Renal cortex interstitium (tissue), 11 donors: ENCODE measurements around the gene KLHL8. TPM values are rescaled to one million over a fixed set of nuclear protein-coding genes. Genes with fewer than 3 reads are reported as not detected.
"Not testable (repeated sequence)": the region's sequence is repeated elsewhere in the genome, so short reads cannot be mapped to it uniquely, and the experiment has no call there.

Source experiments
- DNase-seq, 11 donors: peaks; one replicate each; pipeline ENCODE4 v3.0.0-alpha.2; 2013; ENCODE audit warnings: low read depth in 9 of 11, low spot score in 4 of 11; ENCODE audit errors: extremely low read depth in 1 of 11
- polyA plus RNA-seq, 3 donors: library from polyadenylated mRNA; unstranded; fragments of 120-200 nt; gene quantifications; one replicate each; pipeline ENCODE4 v1.2.1, GENCODE V29; 2013; ENCODE audit not compliant: insufficient read length in 3 of 3

Gene KLHL8
- polyA plus RNA-seq, 3 donors = 18.4 to 19.9 (median 18.5) TPM

- no peak for DNase-seq
Measured at GRCh38 chr4:87236861-87237260, 16.4 kb upstream of the KLHL8 start.

DNA sequence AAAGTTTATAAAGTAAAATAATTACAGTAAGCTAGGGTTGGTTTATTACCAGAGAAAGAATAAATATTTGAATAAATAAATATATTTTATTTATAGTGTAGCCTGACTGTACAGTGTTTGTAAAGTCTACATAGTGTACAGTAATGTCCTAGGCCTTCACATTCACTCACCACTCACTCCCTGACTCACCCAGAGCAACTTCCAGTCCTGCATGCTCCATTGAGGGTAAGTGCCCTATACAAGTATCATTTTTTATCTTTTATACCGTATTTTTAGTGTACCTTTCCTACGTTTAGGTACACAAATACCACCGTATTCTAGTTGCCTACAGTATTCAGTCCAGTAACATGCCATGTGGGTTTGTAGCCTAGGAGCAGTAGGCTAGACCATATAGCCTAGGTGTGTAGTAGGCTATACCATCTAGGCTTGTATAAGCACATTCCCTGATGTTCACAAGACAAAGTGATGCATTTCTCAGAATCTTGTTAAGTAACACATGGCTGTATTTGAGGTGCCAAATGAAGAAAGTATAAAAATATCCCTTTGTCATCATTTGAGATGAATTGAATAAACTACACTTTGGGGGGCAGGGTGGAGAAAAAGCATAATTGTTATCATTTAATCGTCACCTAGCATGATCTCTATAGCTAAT, 14.7 kb upstream of the KLHL8 start:
- DNase-seq = no peak

DNA sequence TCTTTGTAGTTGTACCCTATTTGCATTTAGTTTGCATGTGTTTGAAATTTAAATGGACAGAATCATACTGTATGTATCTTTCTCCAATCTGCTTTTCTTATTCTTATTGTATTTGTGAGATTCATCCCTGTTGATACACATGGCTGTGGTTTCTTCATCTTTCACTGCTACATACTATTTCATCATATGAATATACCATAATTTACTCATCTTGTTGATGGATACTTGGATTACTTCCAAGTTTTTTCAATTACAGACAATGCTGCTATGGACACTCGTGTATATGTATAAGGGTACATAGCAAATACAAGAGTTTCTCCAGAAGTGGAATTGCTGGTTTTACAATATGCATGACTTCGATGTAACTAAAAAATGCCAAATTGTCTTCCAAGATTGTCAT, 11.8 kb upstream of the KLHL8 start:
- DNase-seq = no peak

- no peak for DNase-seq
Measured at GRCh38 chr4:87230806-87231205, 10.4 kb upstream of the KLHL8 start.

DNA sequence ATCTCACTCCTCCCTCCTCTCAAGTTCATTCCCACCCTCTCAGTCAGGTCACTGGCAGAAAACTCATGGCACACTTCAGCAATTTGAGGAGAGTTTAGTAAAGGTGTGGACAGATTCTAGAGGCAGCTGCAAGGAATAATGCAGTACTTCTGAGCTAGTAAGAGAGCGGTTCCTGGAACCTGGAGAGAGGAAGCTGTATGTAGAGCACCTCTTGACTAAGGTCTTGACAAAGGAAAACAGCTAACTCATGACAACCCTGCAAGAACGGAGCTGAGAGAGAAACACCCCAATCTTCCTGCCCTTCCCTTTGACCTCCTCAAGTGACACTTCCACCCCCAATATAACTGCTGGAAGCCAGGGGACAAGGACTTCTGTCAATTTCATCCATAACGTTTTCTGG, 9.6 kb upstream of the KLHL8 start:
- no peak for DNase-seq

DNA sequence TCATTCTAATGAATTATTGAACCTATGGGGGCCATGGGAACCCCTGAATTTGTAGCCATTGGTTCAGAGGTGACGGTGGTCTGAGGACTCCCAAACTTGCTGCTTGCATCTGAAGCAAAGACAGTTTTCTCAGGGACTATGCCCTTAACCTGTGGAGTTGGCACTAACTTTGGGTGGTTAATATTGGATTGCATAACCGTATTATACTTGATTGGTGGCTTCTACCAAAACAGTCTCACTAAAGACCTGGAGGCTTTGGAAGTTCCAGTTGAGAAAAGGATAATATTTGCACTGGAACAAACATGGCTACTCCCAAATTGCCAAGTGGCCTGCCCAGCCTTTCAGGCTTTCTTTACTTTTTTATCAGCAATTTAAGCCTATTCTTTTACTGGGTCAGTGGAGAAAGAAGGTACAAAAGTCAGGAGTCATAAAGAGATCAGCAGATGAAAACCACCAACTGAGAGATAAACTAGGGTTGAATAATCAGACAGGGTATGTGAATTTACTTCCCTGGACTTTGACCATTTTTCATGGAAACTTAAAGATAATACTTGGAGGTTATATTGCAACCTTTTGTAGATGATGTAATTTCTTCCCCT, 7.9 kb upstream of the KLHL8 start:
- DNase-seq = no peak

- no peak for DNase-seq
Measured at GRCh38 chr4:87227751-87228151, 7.3 kb upstream of the KLHL8 start.

GRCh38 chr4:87225936-87226335, 5.5 kb upstream of the KLHL8 start:
- DNase-seq = no peak

GRCh38 chr4:87224141-87224923, 3.9 kb upstream of the KLHL8 start:
- no peak for DNase-seq

GRCh38 chr4:87219632-87220093, 755 bp downstream of the KLHL8 start:
- peak in 2 of 11 donors; percentile 29 to 35 for DNase-seq

DNA sequence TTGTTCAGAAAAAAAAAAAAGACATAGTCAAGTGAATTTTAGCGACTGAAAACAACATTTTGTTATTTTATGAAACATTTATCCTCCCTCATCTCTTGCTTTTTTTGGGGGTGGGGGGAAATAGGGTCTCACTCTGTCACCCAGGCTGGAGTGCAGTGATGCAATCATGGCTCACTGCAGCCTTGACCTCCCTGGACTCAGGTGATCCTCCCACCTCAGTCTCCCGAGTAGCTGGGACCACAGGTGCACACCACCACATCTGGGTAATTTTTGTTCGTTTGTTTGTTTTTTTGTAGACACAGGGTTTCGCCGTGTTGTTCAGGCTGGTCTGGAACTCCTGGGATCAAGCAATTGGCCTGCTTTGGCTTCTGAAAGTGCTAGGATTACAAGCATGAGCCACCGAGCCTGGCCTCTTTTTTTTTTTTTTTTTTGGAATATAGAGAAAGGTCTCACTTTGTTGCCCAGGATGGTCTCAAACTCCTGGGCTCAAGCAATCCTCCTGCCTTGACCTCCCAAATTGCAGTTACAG, 3.1 kb downstream of the KLHL8 start:
- DNase-seq = not testable (repeated sequence)

DNA sequence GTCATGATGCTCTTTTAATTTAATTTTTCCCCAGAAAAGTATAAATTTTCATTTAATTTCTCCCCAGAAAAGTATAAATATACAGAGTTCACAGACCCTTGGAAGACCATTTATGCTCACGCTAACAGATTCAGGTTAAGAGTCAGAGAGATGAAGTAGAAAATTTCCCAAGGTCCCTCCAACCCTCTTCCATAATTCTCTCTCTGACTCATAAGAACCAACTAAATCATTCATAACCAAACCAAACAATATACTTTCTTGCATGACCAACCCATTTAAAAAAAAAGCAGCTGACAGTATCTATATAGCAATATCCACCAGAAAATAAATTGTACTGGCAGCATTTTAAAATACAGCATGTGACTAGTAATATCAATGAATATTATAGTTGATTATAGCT, 3.9 kb downstream of the KLHL8 start:
- no peak for DNase-seq

DNA sequence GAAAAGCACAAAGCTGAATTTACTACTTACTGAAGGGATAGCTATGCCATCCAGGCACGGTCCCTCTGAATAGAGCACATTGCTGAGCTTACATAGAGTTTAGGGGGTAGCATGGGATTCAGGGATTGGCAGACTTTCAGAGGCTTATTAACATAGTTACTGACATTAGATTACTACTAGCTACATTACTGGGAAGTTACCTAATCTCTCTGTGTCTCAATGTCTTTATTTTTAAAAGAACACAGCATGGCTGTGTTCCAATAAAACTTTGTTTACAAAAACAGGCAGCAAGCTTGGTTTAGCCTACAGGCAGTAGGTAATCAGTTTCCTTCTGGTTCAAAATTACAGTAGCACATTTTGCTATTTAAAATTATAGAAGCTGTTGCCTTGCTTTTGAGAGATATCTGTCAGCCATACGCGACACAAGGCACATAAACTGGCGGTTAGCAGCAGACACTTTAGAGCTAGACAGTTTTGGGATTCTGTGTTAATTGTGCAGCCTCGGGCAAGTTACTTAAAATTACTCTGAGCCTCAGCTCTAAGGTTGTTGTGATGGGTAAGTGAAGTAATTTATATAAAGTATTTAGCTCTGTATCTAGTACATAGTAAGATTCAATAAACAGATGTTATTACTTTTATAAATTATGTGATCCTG, 6.9 kb downstream of the KLHL8 start:
- DNase-seq = no peak

GRCh38 chr4:87211249-87211952, 9.0 kb downstream of the KLHL8 start:
- DNase-seq = no peak

DNA sequence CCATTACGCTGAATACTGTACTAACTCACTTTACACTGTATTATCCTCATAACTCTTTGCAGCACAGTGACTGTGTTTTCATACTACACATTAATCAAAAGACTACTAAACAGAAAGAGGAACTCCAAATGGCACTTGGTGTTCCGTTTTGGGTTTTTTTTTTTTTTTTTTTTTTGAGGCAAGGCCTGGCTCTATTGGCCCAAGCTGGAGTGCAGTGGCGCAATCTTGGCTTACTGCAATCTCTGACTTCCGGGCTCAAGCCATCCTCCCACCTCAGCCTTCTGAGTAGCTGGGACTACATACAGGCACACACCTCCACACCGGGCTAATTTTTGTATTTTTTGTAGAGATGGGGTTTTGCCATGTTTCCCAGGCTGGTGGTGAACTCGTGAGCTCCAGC, 10.7 kb downstream of the KLHL8 start:
- DNase-seq = no peak

GRCh38 chr4:87209182-87209581, 11.2 kb downstream of the KLHL8 start:
- no peak for DNase-seq

DNA sequence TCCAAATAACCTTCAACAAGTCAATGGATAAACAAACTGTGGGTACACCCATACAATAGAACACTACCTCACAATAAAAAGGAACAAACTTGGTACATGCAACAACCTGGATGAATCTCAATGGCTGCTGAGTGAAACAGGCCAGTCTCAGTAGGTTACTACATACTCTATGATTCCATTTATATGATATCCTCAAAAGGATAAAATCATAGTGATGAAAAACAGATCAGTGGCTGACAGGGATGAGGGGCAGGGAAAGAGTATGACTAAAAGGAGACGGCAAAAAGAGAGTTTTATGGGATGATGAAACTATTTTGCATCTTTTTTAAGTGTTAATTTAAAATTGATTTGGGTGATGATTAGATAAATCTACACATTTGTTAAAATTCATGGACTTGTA, 15.9 kb downstream of the KLHL8 start:
- DNase-seq = no peak

GRCh38 chr4:87196927-87197326, 23.5 kb downstream of the KLHL8 start:
- no peak for DNase-seq

- no peak for DNase-seq
Measured at GRCh38 chr4:87196146-87196545, 24.3 kb downstream of the KLHL8 start.
